Common myeloid progenitor, CD34-positive (primary cell): Measurements from ENCODE around the gene UBASH3B.

ENCODE experiments used
- CTCF ChIA-PET: fragments of 350-600 bp; sonication (Branson Sonifier 250); formaldehyde crosslinking; loops from one replicate; lab custom pipeline; 2021; ENCODE audit warnings: antibody characterized with exemption; lab: Charles Lee
- POLR2A ChIA-PET: fragments of 350-600 bp; sonication (Branson Sonifier 250); formaldehyde crosslinking; loops from one replicate; lab custom pipeline; 2021; ENCODE audit warnings: antibody characterized with exemption; lab: Charles Lee
- DNase-seq, 3 donors: peaks; one replicate each; pipeline versions ENCODE4 v3.0.0 to v3.0.0-alpha.2; 2013
- H3K27ac ChIP-seq, 2 experiments: 1 replicate in 1 of 2; 2 replicates in 1 of 2; pipeline ENCODE4 v1.7.0; 2013; ENCODE audit warnings: inconsistent platforms in 2 of 2, low read length in 2 of 2, mild to moderate bottlenecking in 2 of 2, low read depth in 1 of 2, moderate library complexity in 1 of 2; ENCODE audit not compliant: severe bottlenecking in 2 of 2, insufficient read depth in 1 of 2, poor library complexity in 1 of 2
- H3K27me3 ChIP-seq, 5 experiments: replicated peaks in 2 of 5; 1 replicate in 3 of 5; 2 replicates in 2 of 5; pipeline versions ENCODE4 v1.6.1 to v1.7.0; 2013; ENCODE audit warnings: low read length in 4 of 5, mild to moderate bottlenecking in 2 of 5, moderate library complexity in 2 of 5, inconsistent platforms in 1 of 5; ENCODE audit not compliant: insufficient read depth in 5 of 5, control insufficient read depth in 4 of 5
- H3K36me3 ChIP-seq, 4 experiments: 1 replicate in 2 of 4; 2 replicates in 2 of 4; pipeline versions ENCODE4 v1.6.1 to v1.7.0; 2013; ENCODE audit warnings: low read length in 3 of 4, control low read depth in 1 of 4, mild to moderate bottlenecking in 1 of 4; ENCODE audit not compliant: control insufficient read depth in 4 of 4, insufficient read depth in 4 of 4
- H3K4me1 ChIP-seq, 4 experiments: 1 replicate in 3 of 4; 2 replicates in 1 of 4; pipeline versions ENCODE4 v1.6.1 to v1.7.1; 2013; ENCODE audit warnings: low read length in 3 of 4, mild to moderate bottlenecking in 3 of 4, control low read depth in 1 of 4, inconsistent platforms in 1 of 4, moderate library complexity in 1 of 4; ENCODE audit not compliant: control insufficient read depth in 4 of 4, insufficient read depth in 4 of 4; ENCODE audit errors: control extremely low read depth in 1 of 4
- H3K4me3 ChIP-seq, 7 experiments: 1 replicate in 4 of 7; 2 replicates in 3 of 7; pipeline versions ENCODE4 v1.5.1 to v1.7.0; 2013; ENCODE audit warnings: mild to moderate bottlenecking in 7 of 7, low read length in 6 of 7, moderate library complexity in 6 of 7, inconsistent platforms in 2 of 7, low read depth in 2 of 7, control low read depth in 1 of 7; ENCODE audit not compliant: insufficient read depth in 4 of 7, control insufficient read depth in 1 of 7; ENCODE audit errors: extremely low read depth in 1 of 7
- H3K9me3 ChIP-seq, 5 experiments: 1 replicate in 4 of 5; 2 replicates in 1 of 5; pipeline versions ENCODE4 v1.6.1 to v1.7.1; 2013; ENCODE audit warnings: low read length in 4 of 5, mild to moderate bottlenecking in 2 of 5, inconsistent platforms in 1 of 5, low read depth in 1 of 5, moderate library complexity in 1 of 5; ENCODE audit not compliant: control insufficient read depth in 4 of 5, insufficient read depth in 2 of 5; ENCODE audit errors: control extremely low read depth in 1 of 5
- WGBS: methylation state at CpG from one replicate; pipeline ENCODE4 v1.1.5; 2013; ENCODE audit not compliant: insufficient coverage; 5-methylcytosine and 5-hydroxymethylcytosine counted together

UBASH3B gene

GRCh38 chr11:122670131-122670530, 14.6 kb downstream of the UBASH3B start:
- Histone ChIP-seq H3K4me3 (no peak overlapping the region), H3K4me1 (peaks cover 21 to 86% (median 59%) of the 10 kb centered on the region in 4 experiments), H3K27ac (no peak overlapping the region), H3K27me3 (no peaks in the 10 kb centered on the region), H3K36me3 (peaks cover 0 to 32% (median under 1%) of the 10 kb centered on the region in 4 experiments), H3K9me3 (no peaks in the 10 kb centered on the region)
- ChIA-PET POLR2A (interaction anchor here (2.1 kb wide), 1 partner anchor 14 kb away, joined by 8 read pairs; the partner anchor contains the start of gene UBASH3B), CTCF (interaction anchor here (1.0 to 23.0 kb wide), 8 partner anchors 12 to 81 kb away, joined by 3 to 325 read pairs (median 6); partner anchors contain the start of gene UBASH3B)
- peak in 2 of 3 donors; percentile 79 to 86 for DNase-seq
- WGBS: no CpG with 5 or more reads among the region's 1 CpG

- Histone ChIP-seq H3K27me3 (no peaks in the 10 kb centered on the region), H3K4me1 (peaks cover 29 to 94% (median 67%) of the 10 kb centered on the region in 4 experiments), H3K9me3 (no peaks in the 10 kb centered on the region), H3K27ac (no peak overlapping the region), H3K36me3 (peaks cover 0 to 24% (median under 1%) of the 10 kb centered on the region in 4 experiments), H3K4me3 (no peak overlapping the region)
- peak in 2 of 3 donors; percentile 93 to 96 for DNase-seq
- ChIA-PET CTCF (interaction anchor here (0.8 to 23.0 kb wide), 7 partner anchors 13 to 182 kb away, joined by 3 to 325 read pairs (median 4); partner anchors contain the start of gene UBASH3B), POLR2A (interaction anchor here (0.6 to 2.1 kb wide), 3 partner anchors 15 to 74 kb away, joined by 3 to 8 read pairs (median 3); partner anchors contain the start of gene UBASH3B)
- 34% methylated on average over 11 of the region's 12 CpGs for WGBS
These were observed 15.9 kb downstream of the UBASH3B start for GRCh38 chr11:122671400-122671891.

- WGBS: 100% methylated on average over 4 of the region's 4 CpGs
- ChIA-PET CTCF (interaction anchor here (0.9 to 23.0 kb wide), 9 partner anchors 10 to 78 kb away, joined by 3 to 325 read pairs (median 4); partner anchors contain the start of gene UBASH3B), POLR2A (no interaction called here)
- DNase-seq: no peak
- no peak overlapping the region for H3K27ac ChIP-seq
- peaks cover 25 to 84% (median 59%) of the 10 kb centered on the region in 4 experiments for H3K4me1 ChIP-seq
- peaks cover 0 to 24% (median under 1%) of the 10 kb centered on the region in 4 experiments for H3K36me3 ChIP-seq
- H3K27me3 ChIP-seq: no peaks in the 10 kb centered on the region
- H3K4me3 ChIP-seq: no peak overlapping the region
- H3K9me3 ChIP-seq: no peaks in the 10 kb centered on the region
These were observed 17.4 kb downstream of the UBASH3B start for GRCh38 chr11:122672892-122673291.

- H3K9me3 ChIP-seq: no peaks in the 10 kb centered on the region
- ChIA-PET POLR2A (interaction anchor here (0.7 kb wide), 1 partner anchor 18 kb away, joined by 3 read pairs; no protein-coding TSS in a partner anchor), CTCF (interaction anchor here (0.6 to 23.0 kb wide), 12 partner anchors 9 to 78 kb away, joined by 3 to 325 read pairs (median 4); partner anchors contain the start of gene UBASH3B)
- peaks cover 21 to 75% (median 51%) of the 10 kb centered on the region in 4 experiments for H3K4me1 ChIP-seq
- DNase-seq: peak in 2 of 3 donors; percentile 66 to 67
- peaks cover 0 to 26% (median under 1%) of the 10 kb centered on the region in 4 experiments for H3K36me3 ChIP-seq
- H3K4me3 ChIP-seq: no peak overlapping the region
- H3K27me3 ChIP-seq: no peaks in the 10 kb centered on the region
- H3K27ac ChIP-seq: no peak overlapping the region
These were observed 18.2 kb downstream of the UBASH3B start for GRCh38 chr11:122673701-122674100.

GRCh38 chr11:122676638-122677037, 21.1 kb downstream of the UBASH3B start:
- CTCF ChIA-PET: interaction anchor here (1.2 to 23.0 kb wide), 4 partner anchors 14 to 104 kb away, joined by 3 to 325 read pairs (median 4); no protein-coding TSS in a partner anchor

GRCh38 chr11:122677256-122677655, 21.7 kb downstream of the UBASH3B start:
- WGBS: 85% methylated on average over 2 of the region's 6 CpGs
- DNase-seq: no peak
- Histone ChIP-seq H3K27ac (no peak overlapping the region), H3K4me3 (no peak overlapping the region), H3K9me3 (no peaks in the 10 kb centered on the region), H3K36me3 (peaks cover 0 to 10% (median under 1%) of the 10 kb centered on the region in 4 experiments), H3K4me1 (peaks cover 19 to 47% (median 34%) of the 10 kb centered on the region in 4 experiments), H3K27me3 (no peaks in the 10 kb centered on the region)
- ChIA-PET CTCF (interaction anchor here (0.9 to 23.0 kb wide), 2 partner anchors 35 to 74 kb away, joined by 3 to 325 read pairs; no protein-coding TSS in a partner anchor), POLR2A (no interaction called here)

More at GRCh38 chr11:122676638-122677037, 21.1 kb downstream of the UBASH3B start:
- Histone ChIP-seq H3K27ac (no peak overlapping the region), H3K36me3 (peaks cover 0 to 10% (median under 1%) of the 10 kb centered on the region in 4 experiments), H3K4me3 (no peak overlapping the region), H3K27me3 (no peaks in the 10 kb centered on the region), H3K9me3 (no peaks in the 10 kb centered on the region), H3K4me1 (peaks cover 19 to 50% (median 35%) of the 10 kb centered on the region in 4 experiments)
- 100% methylated on average over 2 of the region's 4 CpGs for WGBS
- no peak for DNase-seq
- POLR2A ChIA-PET: no interaction called here

GRCh38 chr11:122678406-122678805, 22.9 kb downstream of the UBASH3B start:
- Histone ChIP-seq H3K27me3 (no peaks in the 10 kb centered on the region), H3K4me1 (peaks cover 15 to 36% (median 30%) of the 10 kb centered on the region in 4 experiments), H3K4me3 (no peak overlapping the region), H3K27ac (no peak overlapping the region), H3K36me3 (peaks cover 0 to 12% (median 0%) of the 10 kb centered on the region in 4 experiments), H3K9me3 (no peaks in the 10 kb centered on the region)
- CTCF ChIA-PET: interaction anchor here (0.8 to 2.4 kb wide), 5 partner anchors 11 to 78 kb away, joined by 3 to 5 read pairs (median 5); partner anchors contain the start of gene UBASH3B
- POLR2A ChIA-PET: no interaction called here
- DNase-seq: no peak
